GM23248 (cell line): ENCODE data around the gene HMSD. TPM values are rescaled to one million over a fixed set of nuclear protein-coding genes. Genes with fewer than 3 reads are reported as not detected.
A peak's percentile ranks its signal among the peaks of the same experiment; 100 is the strongest.
"Not testable (repeated sequence)": the region's sequence is repeated elsewhere in the genome, so short reads cannot be mapped to it uniquely, and the experiment has no call there.

Source experiments
- DNase-seq: peaks from one replicate; pipeline ENCODE4 v3.0.0-alpha.2; 2015
- H2AFZ ChIP-seq: fragments of 200-600 bp; sonication (generic); 2 replicates; pipeline ENCODE4 v1.6.1; 2016; ENCODE audit warnings: antibody characterized with exemption
- H3F3A ChIP-seq: fragments of 200-600 bp; sonication (generic); 2 replicates; pipeline ENCODE4 v1.6.1; 2016; ENCODE audit warnings: mild to moderate bottlenecking, antibody characterized with exemption, mixed run types; ENCODE audit not compliant: insufficient read depth
- H3K27ac ChIP-seq: fragments of 200-600 bp; sonication (generic); 2 replicates; pipeline ENCODE4 v1.5.1; 2016; ENCODE audit warnings: mild to moderate bottlenecking
- H3K27me3 ChIP-seq: fragments of 200-600 bp; sonication (generic); replicated peaks from 2 replicates; pipeline ENCODE4 v1.6.1; 2016; ENCODE audit warnings: mild to moderate bottlenecking; ENCODE audit not compliant: insufficient read depth
- H3K36me3 ChIP-seq: fragments of 200-600 bp; sonication (generic); 2 replicates; pipeline ENCODE4 v1.6.1; 2016; ENCODE audit warnings: low read depth, mild to moderate bottlenecking
- H3K4me1 ChIP-seq: fragments of 200-600 bp; sonication (generic); 2 replicates; pipeline ENCODE4 v1.6.1; 2016; ENCODE audit warnings: mild to moderate bottlenecking; ENCODE audit not compliant: insufficient read depth
- H3K4me2 ChIP-seq: fragments of 200-600 bp; sonication (generic); one replicate; pipeline ENCODE4 v1.6.1; 2016; ENCODE audit warnings: mild to moderate bottlenecking; ENCODE audit not compliant: unreplicated experiment
- H3K4me3 ChIP-seq: fragments of 200-600 bp; sonication (generic); 2 replicates; pipeline ENCODE4 v1.5.1; 2016; ENCODE audit warnings: mild to moderate bottlenecking
- H3K79me2 ChIP-seq: fragments of 200-600 bp; sonication (generic); 2 replicates; pipeline ENCODE4 v1.6.1; 2016; ENCODE audit warnings: mild to moderate bottlenecking; ENCODE audit not compliant: insufficient read depth
- H3K9ac ChIP-seq: fragments of 200-600 bp; sonication (generic); 2 replicates; pipeline ENCODE4 v1.6.1; 2016; ENCODE audit warnings: mild to moderate bottlenecking
- H3K9me2 ChIP-seq: fragments of 200-600 bp; sonication (generic); 2 replicates; pipeline ENCODE4 v1.6.1; 2016; ENCODE audit warnings: mixed run types, mild to moderate bottlenecking, moderate library complexity; ENCODE audit not compliant: insufficient read depth
- H3K9me3 ChIP-seq: fragments of 200-600 bp; sonication (generic); one replicate; pipeline ENCODE4 v1.6.1; 2017; ENCODE audit warnings: low read depth
- H4K20me1 ChIP-seq: fragments of 200-600 bp; sonication (generic); 2 replicates; pipeline ENCODE4 v1.6.0; 2016; ENCODE audit not compliant: insufficient read depth
- EZH2 ChIP-seq: fragments of 200-600 bp; sonication (generic); IDR thresholded peaks from 2 replicates; pipeline ENCODE4 v1.6.1; 2018; ENCODE audit warnings: antibody characterized with exemption, mild to moderate bottlenecking; ENCODE audit not compliant: insufficient read depth, poor library complexity, severe bottlenecking
- EZH2phosphoT487 ChIP-seq: fragments of 200-600 bp; sonication (generic); IDR thresholded peaks from 2 replicates; pipeline ENCODE4 v1.6.1; 2018; ENCODE audit warnings: antibody characterized with exemption, moderate library complexity, mild to moderate bottlenecking, low read depth; ENCODE audit not compliant: insufficient read depth
- WGBS, 2 experiments: methylation state at CpG; one replicate each; pipeline ENCODE4 v1.1.6; 2015 to 2017; ENCODE audit warnings: low lambda C conversion rate in 2 of 2, low coverage in 1 of 2; ENCODE audit errors: missing lambda C conversion rate in 2 of 2; 5-methylcytosine and 5-hydroxymethylcytosine counted together
- in situ Hi-C: fragments of 300-500 bp; cut with MboI; formaldehyde crosslinking; loops from 2 replicates; pipeline ENCODE4 v1.15.0; 2020
- polyA plus RNA-seq: library from polyadenylated mRNA; unstranded; fragments of >200 nt; fragmentation: Nextera tagmentation; extraction: Ambion mirVana; gene quantifications from 2 replicates; pipeline ENCODE4 v1.2.1, GENCODE V29; 2016
- total RNA-seq: library from RNA; depleted of rRNA; stranded (reverse); fragments of >200 nt; shearing (Covaris generic); gene quantifications from 2 replicates; pipeline ENCODE4 v1.2.3, GENCODE V29; 2014

HMSD gene
- total and polyA plus RNA-seq, 2 experiments from 2014 or later, result 0.83 TPM; not detected in 1

DNA sequence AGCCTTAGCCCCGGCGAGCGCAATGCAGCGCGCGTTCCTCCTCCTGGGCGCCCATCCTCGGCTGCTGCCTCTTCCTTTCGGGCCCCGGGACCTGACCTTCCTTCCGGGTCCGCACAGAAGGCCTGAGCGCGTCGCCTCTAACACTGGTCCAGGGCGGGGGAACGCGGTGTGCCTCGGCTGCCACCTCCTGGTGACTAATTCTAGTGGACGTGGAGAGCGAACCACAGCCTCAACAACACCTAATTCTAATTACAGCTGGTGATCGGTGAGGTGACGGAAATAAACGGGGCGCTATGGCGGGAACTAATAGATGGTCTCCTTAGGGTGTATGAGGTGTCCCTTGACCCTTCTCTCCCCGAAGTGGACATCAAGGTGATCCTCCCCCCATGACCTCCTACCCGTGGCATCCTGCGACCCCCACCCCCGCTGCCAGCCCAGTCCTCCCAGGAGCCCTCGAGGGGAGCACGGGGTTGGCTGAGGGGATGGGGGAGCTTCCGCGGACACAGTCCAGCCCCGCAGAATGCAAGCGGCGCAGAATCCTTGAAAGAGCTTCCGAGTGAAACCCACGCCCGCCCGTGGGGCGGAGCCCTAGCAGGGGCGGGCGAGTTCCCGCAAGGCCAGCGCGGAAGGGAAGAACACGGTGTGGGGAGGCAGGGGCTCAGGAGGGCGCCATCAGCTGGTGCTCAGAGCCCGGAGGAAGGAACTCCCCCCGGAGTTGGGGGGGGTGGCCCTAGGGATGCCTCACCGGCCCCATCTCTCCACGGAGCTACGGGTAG lies 12.8 kb upstream of the HMSD start:
- H3K4me2 ChIP-seq, result peak overlapping the region; percentile 87
- peak overlapping the region; percentile 86 for H3K4me3 ChIP-seq
- peak; percentile 92 for DNase-seq
- H3K9me3 ChIP-seq, result no peaks in the 10 kb centered on the region
- H2AFZ ChIP-seq, result peak overlapping the region; percentile 99
- H3K27me3 ChIP-seq, result no peaks in the 10 kb centered on the region
- in situ Hi-C loops, result loop anchor here (10.0 kb wide), 1 partner anchor 92 kb away; no protein-coding TSS in a partner anchor
- no peaks in the 10 kb centered on the region for H3K36me3 ChIP-seq
- 0 out of 2 replicates have a peak, but pooled peaks cover 12% of the 10 kb centered on the region for H3F3A ChIP-seq
- 1 to 4% methylated on average over 40 to 54 of the region's 54 CpGs for WGBS, 2 experiments
- H3K4me1 ChIP-seq, result no peaks in the 10 kb centered on the region
- H3K9ac ChIP-seq, result peak overlapping the region; percentile 75
- TF ChIP-seq EZH2phosphoT487, result no peak
- TF ChIP-seq EZH2, result no peak
- H4K20me1 ChIP-seq, result no peaks in the 10 kb centered on the region
- H3K27ac ChIP-seq, result no peak overlapping the region
- no peaks in the 10 kb centered on the region for H3K9me2 ChIP-seq
- no peaks in the 10 kb centered on the region for H3K79me2 ChIP-seq

GRCh38 chr18:63936932-63937393 lies 12.1 kb upstream of the HMSD start:
- in situ Hi-C loops, result loop anchor here (10.0 kb wide), 1 partner anchor 92 kb away; no protein-coding TSS in a partner anchor
- H3K9me3 ChIP-seq, result no peaks in the 10 kb centered on the region
- no peaks in the 10 kb centered on the region for H3K4me1 ChIP-seq
- H3K27ac ChIP-seq, result no peak overlapping the region
- H4K20me1 ChIP-seq, result no peaks in the 10 kb centered on the region
- H3K9me2 ChIP-seq, result no peaks in the 10 kb centered on the region
- H3K9ac ChIP-seq, result peak overlapping the region; percentile 75
- peak overlapping the region; percentile 86 for H3K4me3 ChIP-seq
- no peaks in the 10 kb centered on the region for H3K36me3 ChIP-seq
- H3K4me2 ChIP-seq, result peak overlapping the region; percentile 87
- no peaks in the 10 kb centered on the region for H3K27me3 ChIP-seq
- H2AFZ ChIP-seq, result peak overlapping the region; percentile 99
- DNase-seq, result no peak
- 38 to 45% methylated on average over 19 of the region's 19 CpGs for WGBS, 2 experiments
- H3F3A ChIP-seq, result 0 out of 2 replicates have a peak, but pooled peaks cover 12% of the 10 kb centered on the region
- TF ChIP-seq EZH2phosphoT487 (no peak), EZH2 (no peak)
- H3K79me2 ChIP-seq, result no peaks in the 10 kb centered on the region

GRCh38 chr18:63940008-63940407 lies 9.1 kb upstream of the HMSD start:
- in situ Hi-C loops, result no loop called here

DNA sequence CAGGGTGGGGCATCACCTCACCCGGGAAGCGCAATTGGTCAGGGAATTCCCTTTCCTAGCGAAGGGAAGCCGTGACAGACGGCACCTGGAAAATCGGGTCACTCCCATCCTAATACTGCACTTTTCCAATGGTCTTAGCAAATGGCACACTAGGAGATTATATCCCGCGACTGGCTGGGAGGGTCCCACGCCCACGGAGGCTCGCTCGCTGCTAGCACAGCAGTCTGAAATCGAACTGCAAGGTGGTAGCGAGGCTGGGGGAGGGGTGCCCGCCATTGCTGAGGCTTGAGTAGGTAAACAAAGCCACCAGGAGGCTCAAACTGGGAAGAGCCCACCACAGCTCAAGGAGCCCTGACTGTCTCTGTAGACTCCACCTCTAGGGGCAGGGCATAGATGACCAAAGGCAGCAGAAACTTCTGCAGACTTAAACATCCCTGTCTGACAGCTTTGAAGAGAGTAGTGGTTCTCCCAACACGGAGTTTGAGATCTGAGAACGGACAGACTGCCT lies 8.5 kb upstream of the HMSD start:
- H3K9me2 ChIP-seq, in situ Hi-C loops, H3K27ac ChIP-seq, H3K4me1 ChIP-seq, H3K9me3 ChIP-seq, H3K27me3 ChIP-seq, H3K9ac ChIP-seq, H2AFZ ChIP-seq, DNase-seq, H4K20me1 ChIP-seq, H3K4me3 ChIP-seq, H3K79me2 ChIP-seq, H3K4me2 ChIP-seq, H3K36me3 ChIP-seq: not testable (repeated sequence)
- 75 to 77% methylated on average over 17 of the region's 17 CpGs for WGBS, 2 experiments
- 0 out of 2 replicates have a peak, but pooled peaks cover 12% of the 10 kb centered on the region for H3F3A ChIP-seq

More at GRCh38 chr18:63940008-63940407, 9.1 kb upstream of the HMSD start:
- H3K9ac ChIP-seq, result no peak overlapping the region
- H3K4me3 ChIP-seq, result no peak overlapping the region
- no peaks in the 10 kb centered on the region for H3K4me1 ChIP-seq
- H3K9me2 ChIP-seq, result no peaks in the 10 kb centered on the region
- H3K4me2 ChIP-seq, result no peak overlapping the region
- no peaks in the 10 kb centered on the region for H3K9me3 ChIP-seq
- no peak overlapping the region for H2AFZ ChIP-seq
- H4K20me1 ChIP-seq, result no peaks in the 10 kb centered on the region
- 0 out of 2 replicates have a peak, but pooled peaks cover 12% of the 10 kb centered on the region for H3F3A ChIP-seq
- H3K79me2 ChIP-seq, result no peaks in the 10 kb centered on the region
- H3K36me3 ChIP-seq, result no peaks in the 10 kb centered on the region
- 88 to 94% methylated on average over 8 of the region's 8 CpGs for WGBS, 2 experiments
- no peak for DNase-seq
- no peak overlapping the region for H3K27ac ChIP-seq
- no peak for TF ChIP-seq EZH2
- no peak for TF ChIP-seq EZH2phosphoT487
- H3K27me3 ChIP-seq, result no peaks in the 10 kb centered on the region
